Measurements from ENCODE around the gene CTNNA3.

Gene CTNNA3

GRCh38 chr10:67302701-67303100 lies 393.3 kb downstream of the CTNNA3 start:
- Histone ChIP-seq H3K27me3 (ENCODE audit: control insufficient read depth in 2 of 2, insufficient read depth in 2 of 2, low read length in 2 of 2) (no peaks in the 10 kb centered on the region), H3K9ac (ENCODE audit: low read depth in 1 of 2, low read length in 2 of 2) (no peak overlapping the region), H3K4me1 (ENCODE audit: control insufficient read depth in 2 of 2, insufficient read depth in 2 of 2, low read length in 2 of 2) (no peaks in the 10 kb centered on the region), H3K4me3 (ENCODE audit: low read length in 2 of 2) (no peak overlapping the region), H3K27ac (ENCODE audit: low read depth in 2 of 2, low read length in 2 of 2) (no peak overlapping the region), H3K9me3 (ENCODE audit: control insufficient read depth in 2 of 2, low read length in 2 of 2) (no peaks in the 10 kb centered on the region), H3K36me3 (ENCODE audit: control insufficient read depth in 2 of 2, insufficient read depth in 2 of 2, low read length in 2 of 2) (no peaks in the 10 kb centered on the region)

GRCh38 chr10:67299761-67300160 lies 396.2 kb downstream of the CTNNA3 start:
- H3K36me3 ChIP-seq (ENCODE audit: control insufficient read depth in 2 of 2, insufficient read depth in 2 of 2, low read length in 2 of 2), result no peaks in the 10 kb centered on the region
- H3K27me3 ChIP-seq (ENCODE audit: control insufficient read depth in 2 of 2, insufficient read depth in 2 of 2, low read length in 2 of 2), result no peaks in the 10 kb centered on the region
- no peak overlapping the region for H3K4me3 ChIP-seq (ENCODE audit: low read length in 2 of 2)

GRCh38 chr10:67297637-67298181 lies 398.3 kb downstream of the CTNNA3 start:
- no peaks in the 10 kb centered on the region for H3K36me3 ChIP-seq (ENCODE audit: control insufficient read depth in 2 of 2, insufficient read depth in 2 of 2, low read length in 2 of 2)
- no peaks in the 10 kb centered on the region for H3K9me3 ChIP-seq (ENCODE audit: control insufficient read depth in 2 of 2, low read length in 2 of 2)
- H3K4me1 ChIP-seq (ENCODE audit: control insufficient read depth in 2 of 2, insufficient read depth in 2 of 2, low read length in 2 of 2), result no peaks in the 10 kb centered on the region
- H3K27me3 ChIP-seq (ENCODE audit: control insufficient read depth in 2 of 2, insufficient read depth in 2 of 2, low read length in 2 of 2), result no peaks in the 10 kb centered on the region
- no peak overlapping the region for H3K9ac ChIP-seq (ENCODE audit: low read depth in 1 of 2, low read length in 2 of 2)
- no peak overlapping the region for H3K27ac ChIP-seq (ENCODE audit: low read depth in 2 of 2, low read length in 2 of 2)
- no peak overlapping the region for H3K4me3 ChIP-seq (ENCODE audit: low read length in 2 of 2)

More at GRCh38 chr10:67299761-67300160, 396.2 kb downstream of the CTNNA3 start:
- no peaks in the 10 kb centered on the region for H3K4me1 ChIP-seq (ENCODE audit: control insufficient read depth in 2 of 2, insufficient read depth in 2 of 2, low read length in 2 of 2)
- no peak overlapping the region for H3K9ac ChIP-seq (ENCODE audit: low read depth in 1 of 2, low read length in 2 of 2)
- no peak overlapping the region for H3K27ac ChIP-seq (ENCODE audit: low read depth in 2 of 2, low read length in 2 of 2)
- H3K9me3 ChIP-seq (ENCODE audit: control insufficient read depth in 2 of 2, low read length in 2 of 2), result no peaks in the 10 kb centered on the region

GRCh38 chr10:67296926-67297325 lies 399.1 kb downstream of the CTNNA3 start:
- H3K9ac ChIP-seq (ENCODE audit: low read depth in 1 of 2, low read length in 2 of 2), result no peak overlapping the region
- H3K27ac ChIP-seq (ENCODE audit: low read depth in 2 of 2, low read length in 2 of 2), result no peak overlapping the region

GRCh38 chr10:67288688-67289410 lies 407.1 kb downstream of the CTNNA3 start:
- H3K9ac ChIP-seq (ENCODE audit: low read depth in 1 of 2, low read length in 2 of 2), result no peak overlapping the region
- no peaks in the 10 kb centered on the region for H3K9me3 ChIP-seq (ENCODE audit: control insufficient read depth in 2 of 2, low read length in 2 of 2)
- no peaks in the 10 kb centered on the region for H3K4me1 ChIP-seq (ENCODE audit: control insufficient read depth in 2 of 2, insufficient read depth in 2 of 2, low read length in 2 of 2)
- H3K27me3 ChIP-seq (ENCODE audit: control insufficient read depth in 2 of 2, insufficient read depth in 2 of 2, low read length in 2 of 2), result no peaks in the 10 kb centered on the region
- H3K4me3 ChIP-seq (ENCODE audit: low read length in 2 of 2), result no peak overlapping the region
- H3K27ac ChIP-seq (ENCODE audit: low read depth in 2 of 2, low read length in 2 of 2), result no peak overlapping the region
- H3K36me3 ChIP-seq (ENCODE audit: control insufficient read depth in 2 of 2, insufficient read depth in 2 of 2, low read length in 2 of 2), result no peaks in the 10 kb centered on the region

More at GRCh38 chr10:67296926-67297325, 399.1 kb downstream of the CTNNA3 start:
- H3K4me1 ChIP-seq (ENCODE audit: control insufficient read depth in 2 of 2, insufficient read depth in 2 of 2, low read length in 2 of 2), result no peaks in the 10 kb centered on the region
- no peaks in the 10 kb centered on the region for H3K9me3 ChIP-seq (ENCODE audit: control insufficient read depth in 2 of 2, low read length in 2 of 2)
- no peaks in the 10 kb centered on the region for H3K27me3 ChIP-seq (ENCODE audit: control insufficient read depth in 2 of 2, insufficient read depth in 2 of 2, low read length in 2 of 2)
- no peak overlapping the region for H3K4me3 ChIP-seq (ENCODE audit: low read length in 2 of 2)
- H3K36me3 ChIP-seq (ENCODE audit: control insufficient read depth in 2 of 2, insufficient read depth in 2 of 2, low read length in 2 of 2), result no peaks in the 10 kb centered on the region

- Histone ChIP-seq H3K4me1 (ENCODE audit: control insufficient read depth in 2 of 2, insufficient read depth in 2 of 2, low read length in 2 of 2) (no peaks in the 10 kb centered on the region), H3K4me3 (ENCODE audit: low read length in 2 of 2) (no peak overlapping the region), H3K27ac (ENCODE audit: low read depth in 2 of 2, low read length in 2 of 2) (no peak overlapping the region), H3K36me3 (ENCODE audit: control insufficient read depth in 2 of 2, insufficient read depth in 2 of 2, low read length in 2 of 2) (no peaks in the 10 kb centered on the region), H3K27me3 (ENCODE audit: control insufficient read depth in 2 of 2, insufficient read depth in 2 of 2, low read length in 2 of 2) (peaks cover 0 to 2% of the 10 kb centered on the region in 2 donors), H3K9me3 (ENCODE audit: control insufficient read depth in 2 of 2, low read length in 2 of 2) (no peaks in the 10 kb centered on the region), H3K9ac (ENCODE audit: low read depth in 1 of 2, low read length in 2 of 2) (no peak overlapping the region)
Measured at GRCh38 chr10:67284589-67284988, 411.4 kb downstream of the CTNNA3 start.

GRCh38 chr10:67282871-67283270 lies 413.1 kb downstream of the CTNNA3 start:
- no peaks in the 10 kb centered on the region for H3K36me3 ChIP-seq (ENCODE audit: control insufficient read depth in 2 of 2, insufficient read depth in 2 of 2, low read length in 2 of 2)
- no peak overlapping the region for H3K9ac ChIP-seq (ENCODE audit: low read depth in 1 of 2, low read length in 2 of 2)
- H3K27me3 ChIP-seq (ENCODE audit: control insufficient read depth in 2 of 2, insufficient read depth in 2 of 2, low read length in 2 of 2), result peaks cover 0 to 2% of the 10 kb centered on the region in 2 donors
- no peaks in the 10 kb centered on the region for H3K4me1 ChIP-seq (ENCODE audit: control insufficient read depth in 2 of 2, insufficient read depth in 2 of 2, low read length in 2 of 2)
- no peaks in the 10 kb centered on the region for H3K9me3 ChIP-seq (ENCODE audit: control insufficient read depth in 2 of 2, low read length in 2 of 2)
- H3K4me3 ChIP-seq (ENCODE audit: low read length in 2 of 2), result no peak overlapping the region
- H3K27ac ChIP-seq (ENCODE audit: low read depth in 2 of 2, low read length in 2 of 2), result no peak overlapping the region

- Histone ChIP-seq H3K9me3 (ENCODE audit: control insufficient read depth in 2 of 2, low read length in 2 of 2) (no peaks in the 10 kb centered on the region), H3K4me3 (ENCODE audit: low read length in 2 of 2) (no peak overlapping the region), H3K27me3 (ENCODE audit: control insufficient read depth in 2 of 2, insufficient read depth in 2 of 2, low read length in 2 of 2) (peaks cover 2 to 3% of the 10 kb centered on the region in 2 donors), H3K9ac (ENCODE audit: low read depth in 1 of 2, low read length in 2 of 2) (no peak overlapping the region), H3K4me1 (ENCODE audit: control insufficient read depth in 2 of 2, insufficient read depth in 2 of 2, low read length in 2 of 2) (no peaks in the 10 kb centered on the region), H3K36me3 (ENCODE audit: control insufficient read depth in 2 of 2, insufficient read depth in 2 of 2, low read length in 2 of 2) (no peaks in the 10 kb centered on the region), H3K27ac (ENCODE audit: low read depth in 2 of 2, low read length in 2 of 2) (no peak overlapping the region)
Measured at GRCh38 chr10:67280405-67280804, 415.6 kb downstream of the CTNNA3 start.

- Histone ChIP-seq H3K27ac (ENCODE audit: low read depth in 2 of 2, low read length in 2 of 2) (no peak overlapping the region), H3K4me3 (ENCODE audit: low read length in 2 of 2) (no peak overlapping the region), H3K4me1 (ENCODE audit: control insufficient read depth in 2 of 2, insufficient read depth in 2 of 2, low read length in 2 of 2) (no peaks in the 10 kb centered on the region), H3K9ac (ENCODE audit: low read depth in 1 of 2, low read length in 2 of 2) (no peak overlapping the region), H3K27me3 (ENCODE audit: control insufficient read depth in 2 of 2, insufficient read depth in 2 of 2, low read length in 2 of 2) (peaks cover 0 to 3% of the 10 kb centered on the region in 2 donors), H3K36me3 (ENCODE audit: control insufficient read depth in 2 of 2, insufficient read depth in 2 of 2, low read length in 2 of 2) (no peaks in the 10 kb centered on the region), H3K9me3 (ENCODE audit: control insufficient read depth in 2 of 2, low read length in 2 of 2) (no peaks in the 10 kb centered on the region)
Measured at GRCh38 chr10:67277402-67277801, 418.6 kb downstream of the CTNNA3 start.

- Histone ChIP-seq H3K36me3 (ENCODE audit: control insufficient read depth in 2 of 2, insufficient read depth in 2 of 2, low read length in 2 of 2) (no peaks in the 10 kb centered on the region), H3K27ac (ENCODE audit: low read depth in 2 of 2, low read length in 2 of 2) (no peak overlapping the region), H3K9me3 (ENCODE audit: control insufficient read depth in 2 of 2, low read length in 2 of 2) (no peaks in the 10 kb centered on the region), H3K4me1 (ENCODE audit: control insufficient read depth in 2 of 2, insufficient read depth in 2 of 2, low read length in 2 of 2) (no peaks in the 10 kb centered on the region), H3K27me3 (ENCODE audit: control insufficient read depth in 2 of 2, insufficient read depth in 2 of 2, low read length in 2 of 2) (no peaks in the 10 kb centered on the region), H3K9ac (ENCODE audit: low read depth in 1 of 2, low read length in 2 of 2) (no peak overlapping the region), H3K4me3 (ENCODE audit: low read length in 2 of 2) (no peak overlapping the region)
Measured at GRCh38 chr10:67269828-67270227, 426.2 kb downstream of the CTNNA3 start.
